ENCODE data around the gene PKD2L1.

- TF ChIP-seq CTCF (IDR thresholded peaks at IDR 0.05) (no peak), POLR2A (IDR thresholded peaks at IDR 0.05) (no peak)
Observed at GRCh38 chr10:100253041-100253440, 77.0 kb downstream of the PKD2L1 start.

All from thyroid gland (tissue), 4 donors.